HG03565 (cell line): ENCODE measurements around the gene UGT1A1.

Experiments
- ATAC-seq: cut with Tn5 transposase; IDR thresholded peaks from one replicate; pipeline ENCODE4 v1.9.1; 2021; ENCODE audit warnings: mild to moderate bottlenecking, moderate library complexity; ENCODE audit not compliant: unreplicated experiment

The UGT1A1 gene

DNA sequence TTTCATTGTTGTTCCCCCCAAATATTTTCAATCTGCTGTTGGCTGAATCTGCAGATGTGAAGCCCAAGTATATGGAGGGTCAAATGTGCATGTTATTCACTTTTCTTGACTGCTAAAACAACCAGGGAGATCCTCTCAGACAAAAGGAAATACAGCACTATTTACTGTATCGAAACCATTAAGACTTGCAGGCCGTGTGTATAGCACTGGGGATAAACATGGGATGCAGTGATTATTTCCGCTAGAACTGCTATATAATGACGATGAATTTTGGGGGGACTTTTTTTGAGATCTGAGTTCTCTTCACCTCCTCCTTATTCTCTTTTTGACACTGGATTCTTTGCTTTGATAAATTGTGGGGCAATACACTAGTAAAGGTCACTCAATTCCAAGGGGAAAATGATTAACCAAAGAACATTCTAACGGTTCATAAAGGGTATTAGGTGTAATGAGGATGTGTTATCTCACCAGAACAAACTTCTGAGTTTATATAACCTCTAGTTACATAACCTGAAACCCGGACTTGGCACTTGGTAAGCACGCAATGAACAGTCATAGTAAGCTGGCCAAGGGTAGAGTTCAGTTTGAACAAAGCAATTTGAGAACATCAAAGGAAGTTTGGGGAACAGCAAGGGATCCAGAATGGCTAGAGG is 3.5 kb upstream of the UGT1A1 start:
- no peak for ATAC-seq

DNA sequence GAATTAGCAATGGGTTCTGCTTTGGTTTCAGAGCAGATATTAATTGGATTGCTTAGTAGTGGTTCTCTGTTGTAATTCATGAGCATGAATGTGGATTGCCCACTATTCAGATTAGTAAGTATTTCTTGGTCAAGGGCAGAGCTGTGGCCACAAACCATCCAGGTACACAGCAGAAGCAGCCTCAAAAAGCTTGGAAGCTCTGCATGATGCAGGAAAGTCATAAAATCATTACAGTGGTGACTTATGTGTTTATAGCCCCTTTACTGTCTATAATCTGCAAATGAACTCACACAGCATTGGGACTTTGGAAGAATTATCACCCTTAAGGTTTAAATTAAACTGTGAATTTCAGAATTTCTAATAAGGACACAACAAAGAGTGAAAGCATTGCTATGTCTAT is 1.9 kb upstream of the UGT1A1 start:
- ATAC-seq: no peak

DNA sequence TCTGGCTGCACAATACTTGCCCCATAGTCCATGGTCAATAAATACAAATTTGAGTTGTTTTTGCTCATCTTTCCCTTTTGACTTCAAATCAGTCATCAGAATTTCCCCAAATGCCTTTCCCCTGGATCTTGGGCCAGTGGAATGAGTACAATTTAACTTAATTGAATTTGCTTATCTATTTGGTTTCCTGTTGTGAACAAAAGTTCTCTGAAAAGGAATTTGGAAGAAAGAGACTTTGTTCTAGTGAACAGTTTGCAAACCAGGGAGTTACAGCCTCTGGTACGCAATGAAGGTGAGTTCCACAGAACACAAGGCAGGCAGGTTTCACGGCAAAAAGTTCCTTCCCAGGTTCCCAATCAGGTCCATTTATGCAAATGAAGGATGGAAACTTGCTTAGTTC is 1.2 kb upstream of the UGT1A1 start:
- ATAC-seq: no peak

DNA sequence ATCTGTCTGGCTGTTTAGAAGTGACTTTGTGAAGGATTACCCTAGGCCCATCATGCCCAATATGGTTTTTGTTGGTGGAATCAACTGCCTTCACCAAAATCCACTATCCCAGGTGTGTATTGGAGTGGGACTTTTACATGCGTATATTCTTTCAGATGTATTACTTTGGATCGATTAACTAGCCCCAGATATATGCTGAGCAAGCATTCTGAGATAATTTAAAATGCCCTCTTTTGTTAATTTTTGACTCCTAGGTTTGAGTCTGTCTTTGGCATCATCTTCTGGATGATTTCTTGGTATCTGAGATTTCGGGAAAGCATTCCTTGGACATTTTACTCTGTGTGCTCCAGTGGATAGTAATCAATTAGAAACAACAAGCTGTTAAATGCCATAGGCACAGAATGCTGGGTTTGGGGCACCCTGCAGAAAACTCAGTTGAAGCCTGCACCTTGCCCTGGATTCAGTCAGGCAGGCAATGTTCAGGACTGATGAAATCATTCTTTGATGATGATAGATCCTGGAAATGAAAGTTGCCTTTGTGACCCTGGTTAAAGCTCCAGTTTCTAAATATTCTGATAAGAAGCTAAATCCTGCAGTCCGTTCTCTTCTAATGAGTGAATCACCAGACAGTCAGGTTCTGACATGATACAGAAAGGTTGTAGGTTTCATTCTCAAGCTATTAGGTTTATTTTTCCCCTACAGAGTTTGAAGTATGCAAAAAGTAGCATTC is 1.1 kb downstream of the UGT1A1 start:
- no peak for ATAC-seq

DNA sequence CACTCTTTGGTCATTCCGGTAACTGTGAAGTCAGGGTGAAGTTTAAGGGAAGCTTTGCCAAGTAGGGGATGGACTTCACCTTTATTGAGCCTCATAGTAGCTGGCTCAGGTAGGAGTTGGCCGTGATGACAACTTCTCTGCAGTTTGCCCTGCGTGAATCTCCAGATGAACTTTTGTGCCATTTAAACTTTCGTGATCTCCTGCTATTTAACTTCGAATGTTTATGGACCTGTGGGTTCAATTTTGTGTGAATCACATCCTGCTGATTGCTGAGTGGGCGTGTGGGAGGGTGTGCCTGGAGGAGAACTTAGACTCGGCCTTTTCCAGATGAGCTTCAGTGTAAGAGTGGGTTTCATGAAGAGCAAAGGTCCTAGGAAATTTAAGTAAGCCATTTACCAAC is 4.2 kb downstream of the UGT1A1 start:
- ATAC-seq: no peak

DNA sequence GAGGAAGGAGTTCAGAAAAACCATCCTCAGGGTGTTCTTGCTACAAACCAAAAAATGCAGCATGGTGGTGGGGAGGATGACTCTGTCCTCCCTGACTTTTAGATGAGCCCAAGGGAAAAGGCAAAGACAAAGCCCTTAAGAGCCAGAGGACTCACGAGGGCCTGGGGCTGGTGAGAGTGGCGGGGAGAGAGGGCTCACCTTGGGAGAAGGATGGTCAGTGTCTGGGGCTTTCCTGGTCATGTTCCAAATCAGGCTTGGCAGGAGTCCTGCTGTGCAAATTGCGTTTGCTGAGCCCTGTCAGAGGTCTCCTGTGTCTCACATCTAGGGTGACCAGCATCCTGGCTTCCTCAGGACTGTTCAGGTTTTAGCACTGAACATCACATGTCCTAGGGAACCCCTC is 4.7 kb downstream of the UGT1A1 start:
- no peak for ATAC-seq

DNA sequence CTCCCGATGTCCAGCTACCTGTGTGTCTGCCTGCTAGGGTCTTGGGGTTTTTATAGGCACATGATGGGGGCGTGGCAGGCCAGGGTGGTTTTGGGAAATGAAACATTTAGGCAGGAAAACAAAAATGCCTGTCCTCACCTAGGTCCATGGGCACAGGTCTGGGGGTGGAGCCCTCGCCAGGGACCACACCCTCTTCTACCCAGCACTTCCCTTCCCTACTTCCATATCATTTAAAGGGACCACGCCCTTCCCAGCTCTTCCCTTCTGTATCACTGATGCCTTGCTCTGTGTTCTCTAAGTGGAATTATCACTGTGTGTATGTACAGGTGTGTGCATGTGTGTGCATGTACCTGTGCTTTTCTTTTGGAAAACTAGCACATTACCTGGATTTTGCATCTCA is 6.3 kb downstream of the UGT1A1 start:
- ATAC-seq: no peak

DNA sequence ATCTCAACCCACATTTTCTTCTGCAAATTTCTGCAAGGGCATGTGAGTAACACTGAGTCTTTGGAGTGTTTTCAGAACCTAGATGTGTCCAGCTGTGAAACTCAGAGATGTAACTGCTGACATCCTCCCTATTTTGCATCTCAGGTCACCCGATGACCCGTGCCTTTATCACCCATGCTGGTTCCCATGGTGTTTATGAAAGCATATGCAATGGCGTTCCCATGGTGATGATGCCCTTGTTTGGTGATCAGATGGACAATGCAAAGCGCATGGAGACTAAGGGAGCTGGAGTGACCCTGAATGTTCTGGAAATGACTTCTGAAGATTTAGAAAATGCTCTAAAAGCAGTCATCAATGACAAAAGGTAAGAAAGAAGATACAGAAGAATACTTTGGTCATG is 8.0 kb downstream of the UGT1A1 start:
- no peak for ATAC-seq

DNA sequence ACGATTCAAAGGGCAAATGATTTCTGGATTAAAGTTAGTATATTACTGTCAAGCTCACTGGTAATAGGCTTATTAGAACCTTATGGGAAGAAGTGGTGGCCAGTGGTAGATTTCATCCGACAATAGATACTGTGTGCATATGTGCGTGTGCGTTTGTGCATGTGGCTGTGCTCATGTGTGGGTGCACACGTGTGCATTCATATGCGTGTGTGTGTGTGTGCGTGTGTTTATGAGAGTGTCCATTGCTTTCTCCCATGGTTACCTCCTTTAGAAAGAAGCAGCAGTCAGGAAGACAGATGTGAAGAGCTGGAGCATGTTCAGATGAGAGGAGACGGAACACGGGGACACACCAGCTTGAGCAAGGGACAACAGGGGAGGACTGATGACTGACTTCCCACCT is 9.2 kb downstream of the UGT1A1 start:
- no peak for ATAC-seq

DNA sequence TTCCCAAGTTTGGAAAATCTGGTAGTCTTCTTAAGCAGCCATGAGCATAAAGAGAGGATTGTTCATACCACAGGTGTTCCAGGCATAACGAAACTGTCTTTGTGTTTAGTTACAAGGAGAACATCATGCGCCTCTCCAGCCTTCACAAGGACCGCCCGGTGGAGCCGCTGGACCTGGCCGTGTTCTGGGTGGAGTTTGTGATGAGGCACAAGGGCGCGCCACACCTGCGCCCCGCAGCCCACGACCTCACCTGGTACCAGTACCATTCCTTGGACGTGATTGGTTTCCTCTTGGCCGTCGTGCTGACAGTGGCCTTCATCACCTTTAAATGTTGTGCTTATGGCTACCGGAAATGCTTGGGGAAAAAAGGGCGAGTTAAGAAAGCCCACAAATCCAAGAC is 12.1 kb downstream of the UGT1A1 start:
- ATAC-seq: no peak

DNA sequence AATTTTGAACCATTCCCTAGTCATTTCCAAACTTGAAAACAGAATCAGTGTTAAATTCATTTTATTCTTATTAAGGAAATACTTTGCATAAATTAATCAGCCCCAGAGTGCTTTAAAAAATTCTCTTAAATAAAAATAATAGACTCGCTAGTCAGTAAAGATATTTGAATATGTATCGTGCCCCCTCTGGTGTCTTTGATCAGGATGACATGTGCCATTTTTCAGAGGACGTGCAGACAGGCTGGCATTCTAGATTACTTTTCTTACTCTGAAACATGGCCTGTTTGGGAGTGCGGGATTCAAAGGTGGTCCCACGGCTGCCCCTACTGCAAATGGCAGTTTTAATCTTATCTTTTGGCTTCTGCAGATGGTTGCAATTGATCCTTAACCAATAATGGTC is 12.5 kb downstream of the UGT1A1 start:
- ATAC-seq: no peak

DNA sequence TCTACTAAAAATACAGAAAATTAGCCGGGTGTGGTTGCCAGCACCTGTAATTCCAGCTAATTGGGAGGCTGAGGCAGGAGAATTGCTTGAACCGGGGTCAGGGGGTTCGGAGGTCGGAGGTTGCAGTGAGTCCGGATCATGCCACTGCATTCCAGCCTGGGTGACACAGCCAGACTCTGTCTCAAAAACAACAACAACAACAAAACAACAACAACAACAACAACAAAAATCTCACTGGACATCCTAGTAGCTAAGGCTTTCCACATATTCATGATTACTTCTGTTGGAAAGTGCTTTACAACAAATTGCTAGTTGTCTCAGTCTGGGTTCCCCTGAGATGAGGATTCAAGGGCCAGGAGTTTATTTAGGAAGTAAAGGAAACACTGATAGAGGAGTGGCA is 13.8 kb downstream of the UGT1A1 start:
- ATAC-seq: no peak

DNA sequence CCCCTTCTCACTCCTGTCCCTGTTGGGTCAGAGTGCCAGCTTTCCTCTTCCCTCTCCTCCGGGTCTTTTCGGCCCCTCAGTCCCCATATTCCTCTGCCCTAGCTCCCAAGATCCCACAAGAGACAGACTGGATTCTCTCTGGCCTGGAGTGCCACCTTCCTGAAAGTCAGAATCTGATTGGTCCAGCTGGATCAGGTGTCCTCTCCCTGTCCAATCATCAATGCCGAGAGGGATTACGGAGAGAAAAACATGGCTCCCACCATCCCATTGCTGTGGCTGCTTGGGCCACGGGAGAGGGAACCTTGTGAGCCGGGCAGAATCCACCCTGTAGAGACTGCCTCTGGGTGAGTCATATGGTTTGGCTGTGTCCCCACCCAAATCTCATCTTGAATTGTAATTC is 15.3 kb downstream of the UGT1A1 start:
- no peak for ATAC-seq

DNA sequence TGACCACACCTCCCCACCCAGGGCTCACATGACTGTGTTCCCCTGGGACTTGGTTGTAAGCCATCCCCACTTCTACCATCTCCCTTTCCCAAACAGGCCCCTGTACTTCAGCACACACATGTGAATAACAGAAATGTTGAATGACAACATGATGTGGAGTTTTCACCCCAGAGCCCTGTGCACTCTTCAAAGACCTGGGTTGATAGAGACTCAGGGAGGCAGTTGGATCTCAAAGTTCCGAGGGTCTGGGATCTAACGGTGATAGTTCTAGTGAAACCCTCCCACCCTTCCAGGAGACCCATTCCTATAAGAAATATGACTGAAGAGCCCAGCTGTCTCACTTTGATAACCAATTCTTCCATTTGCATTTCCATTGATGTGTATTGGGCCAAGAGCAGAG is 18.0 kb downstream of the UGT1A1 start, which contains the start of gene MROH2A:
Gene MROH2A (plus strand): TSS at position 301 of the 400 bp plus-strand sequence. CDS start 1,029 bp downstream, outside the sequence.
- no peak for ATAC-seq

DNA sequence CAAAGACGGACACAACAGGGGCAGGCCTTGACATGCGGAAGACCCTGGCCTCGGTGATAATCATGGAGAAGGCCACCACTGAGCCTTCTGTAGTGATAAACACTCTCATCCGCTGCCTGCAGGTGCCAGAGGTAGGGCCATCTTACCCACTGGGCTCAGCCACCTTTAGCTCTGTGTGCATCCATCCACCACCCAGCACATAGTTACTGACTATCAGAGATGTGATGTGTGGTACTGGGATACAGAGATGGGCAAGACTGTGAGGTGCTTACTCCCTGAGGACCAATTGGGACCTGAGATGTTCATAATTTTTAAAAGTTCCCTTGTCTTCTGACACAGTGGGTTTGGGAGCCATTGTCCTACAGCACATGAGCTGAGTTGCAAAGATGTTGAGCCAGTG is 19.7 kb downstream of the UGT1A1 start:
- ATAC-seq: no peak

DNA sequence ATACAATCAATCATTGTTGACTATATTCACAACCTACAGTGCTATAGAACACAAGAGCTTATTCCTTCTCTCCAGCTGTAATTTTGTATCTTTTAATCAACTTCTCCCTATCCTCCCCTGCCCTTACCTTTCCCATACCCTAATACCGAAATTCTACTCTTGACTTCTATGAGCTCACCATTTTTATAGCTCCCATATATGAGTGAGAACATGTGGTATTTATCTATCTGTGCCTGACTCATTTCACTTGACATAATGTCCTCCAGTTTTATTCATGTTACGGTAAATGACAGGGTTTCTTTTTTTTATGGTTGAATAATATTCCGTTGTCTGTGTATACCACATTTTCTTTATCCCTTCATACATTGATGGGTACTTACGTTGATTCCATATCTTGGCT is 20.7 kb downstream of the UGT1A1 start:
- no peak for ATAC-seq

DNA sequence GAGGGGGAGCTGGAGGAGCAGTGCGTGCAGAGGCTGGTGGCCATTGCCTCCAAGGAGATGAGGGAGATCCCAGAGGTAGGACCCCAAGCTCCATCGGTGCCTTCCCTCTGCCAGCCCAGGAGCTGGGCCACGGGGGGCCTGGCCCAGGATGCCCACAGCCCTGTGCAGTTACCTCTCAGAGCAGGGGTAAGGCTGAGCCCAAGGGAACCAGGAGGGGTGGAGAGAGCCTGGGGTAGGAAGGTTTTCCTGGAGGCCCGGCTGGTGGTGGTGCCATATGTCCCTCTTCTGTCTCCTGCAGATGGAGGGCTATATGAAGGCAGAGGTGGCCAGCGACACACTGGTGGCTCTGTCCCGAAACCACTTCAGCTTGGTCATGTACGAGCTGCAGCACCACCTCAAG is 29.5 kb downstream of the UGT1A1 start:
- ATAC-seq: no peak

DNA sequence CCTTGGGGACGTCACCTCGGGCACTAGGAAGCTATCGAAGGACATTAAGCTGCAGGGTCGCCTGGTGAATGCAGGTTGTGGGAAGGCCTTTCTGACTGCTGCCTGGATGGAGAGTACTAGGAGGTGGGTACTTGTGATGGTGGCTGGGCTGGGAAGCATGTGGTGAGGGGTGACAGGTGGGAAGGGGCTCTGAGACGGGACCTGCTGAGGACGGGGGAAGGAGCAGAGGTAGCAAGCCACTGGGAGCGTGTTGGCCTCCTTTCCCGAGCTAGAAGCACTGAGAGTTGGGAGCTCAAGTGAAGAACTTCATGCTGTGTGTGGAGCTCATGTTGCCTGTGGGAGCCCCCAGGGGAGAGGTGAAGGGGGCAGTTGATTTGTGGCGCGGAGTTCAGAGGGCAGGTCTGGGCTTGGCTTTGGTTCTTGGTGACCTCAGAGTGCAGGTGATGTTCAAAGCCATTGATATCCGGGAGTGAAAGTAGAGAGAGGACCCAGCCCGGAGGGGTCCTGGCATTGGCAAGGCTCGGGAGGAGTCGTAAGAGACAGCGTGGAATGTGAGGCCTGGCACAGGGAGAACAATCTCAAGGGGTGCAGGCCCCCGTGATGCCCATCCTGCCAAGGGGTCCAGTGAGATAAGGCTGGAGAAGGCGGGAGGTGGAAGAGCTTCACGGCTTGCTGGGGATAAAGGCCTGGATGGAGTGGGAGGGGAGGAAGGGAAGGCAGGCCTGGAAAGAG is 31.2 kb downstream of the UGT1A1 start:
- ATAC-seq: no peak

DNA sequence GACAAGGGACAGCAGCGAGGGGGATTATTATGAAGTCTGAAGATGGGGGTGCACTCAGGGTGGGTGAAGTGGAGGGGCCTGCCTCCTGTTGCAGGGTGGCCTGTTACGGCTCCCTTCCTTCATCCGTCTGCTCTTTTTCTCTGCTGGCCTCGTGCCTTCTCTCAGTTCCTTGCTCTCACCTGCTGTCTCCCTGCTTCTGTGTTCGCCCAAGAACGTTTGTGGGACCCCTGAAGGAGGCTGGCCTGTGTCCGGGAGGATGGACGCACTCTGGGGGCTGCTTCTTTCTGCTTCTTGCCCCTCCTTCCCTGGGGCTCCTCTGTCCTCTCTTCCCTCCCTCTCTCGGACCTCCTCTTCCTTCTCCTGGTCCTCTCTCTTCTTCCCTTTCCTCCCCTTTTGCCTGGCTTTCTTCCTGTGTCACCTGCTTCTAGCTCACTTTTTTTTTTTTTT is 31.8 kb downstream of the UGT1A1 start:
- no peak for ATAC-seq

DNA sequence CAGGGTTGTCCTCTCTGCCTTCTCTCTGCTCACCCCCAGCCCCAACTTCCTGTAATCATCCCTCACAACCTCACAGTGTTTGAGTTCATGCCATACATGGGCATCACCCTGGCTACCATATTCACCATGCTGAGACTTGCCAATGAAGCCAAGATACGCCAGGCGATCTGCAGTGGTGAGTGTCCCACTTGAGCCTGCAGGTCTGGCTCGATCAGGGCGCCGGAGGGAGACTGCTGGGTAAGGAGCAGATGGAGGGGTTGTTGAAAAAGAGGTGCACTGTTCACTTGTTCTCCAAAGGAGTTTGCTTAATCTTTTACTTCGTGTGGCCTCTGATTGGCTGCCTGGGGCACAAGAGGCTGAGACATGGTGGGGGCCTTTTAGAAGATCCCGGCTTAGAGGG is 32.6 kb downstream of the UGT1A1 start:
- ATAC-seq: no peak

DNA sequence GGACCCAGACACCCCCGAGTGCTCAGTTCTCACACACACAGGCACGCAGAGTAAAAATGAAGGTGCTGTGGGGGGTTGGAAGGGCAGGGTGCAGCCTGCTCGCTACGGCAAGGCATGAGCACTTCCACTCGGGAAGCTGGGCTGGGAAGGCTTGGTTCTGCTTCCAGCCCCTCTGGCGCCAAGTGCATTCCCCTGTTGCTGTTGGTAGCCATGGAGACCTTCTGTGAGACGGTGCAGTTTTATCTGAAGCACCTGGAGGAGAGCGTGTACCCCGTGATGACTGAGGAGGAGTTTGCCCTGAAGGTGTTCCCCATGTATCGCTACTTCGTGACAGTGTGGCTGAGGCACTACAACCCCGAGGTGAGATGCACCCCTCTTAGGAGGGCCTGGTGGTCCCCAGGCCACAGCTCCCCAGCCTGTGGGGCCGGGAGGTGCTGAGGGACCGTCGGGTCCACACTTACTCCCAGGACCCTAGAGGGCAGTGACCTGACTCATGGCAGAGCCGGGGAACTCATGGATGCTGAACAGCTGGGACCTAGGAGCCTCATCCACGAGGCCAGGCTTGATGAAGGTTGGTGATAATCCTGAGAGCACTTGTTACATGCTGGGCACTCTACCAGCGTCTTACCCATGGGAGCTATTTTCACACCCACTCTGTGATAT is 33.5 kb downstream of the UGT1A1 start:
- ATAC-seq: no peak
